K562 (cell line): Measurements from ENCODE around the gene TEX52. TPM values are rescaled to one million over a fixed set of nuclear protein-coding genes. Genes with fewer than 3 reads are reported as not detected.
A peak's percentile ranks its signal among the peaks of the same experiment; 100 is the strongest.

Source experiments
- ARID4B ChIP-seq: sonication (generic); formaldehyde crosslinking; IDR thresholded peaks from 2 replicates; pipeline ENCODE4 v1.8.0; 2022; ENCODE audit warnings: mild to moderate bottlenecking, missing genetic modification reagents
- CREB1 ChIP-seq, 2 experiments: sonication (generic) in 1 of 2; formaldehyde crosslinking in 1 of 2; IDR thresholded peaks; 2 replicates each; pipeline versions ENCODE4 v1.6.1 to v1.8.0; 2012 to 2022; ENCODE audit warnings: inconsistent platforms in 1 of 2, mild to moderate bottlenecking in 1 of 2, missing genetic modification reagents in 1 of 2, moderate library complexity in 1 of 2
- CXXC5 ChIP-seq: fragments of 250-450 bp; sonication (Bioruptor Pico); IDR thresholded peaks from 2 replicates; pipeline ENCODE4 v1.8.0; 2022; ENCODE audit warnings: inconsistent platforms, mild to moderate bottlenecking, moderate library complexity
- KDM5B ChIP-seq: fragments of 200-600 bp; sonication (generic); IDR thresholded peaks from 2 replicates; pipeline ENCODE4 v1.6.1; 2012; ENCODE audit warnings: low read depth, mild to moderate bottlenecking, moderate library complexity, low read length, control low read depth, inconsistent platforms; ENCODE audit not compliant: insufficient replicate concordance
- MAZ ChIP-seq, 2 experiments: fragments of 450-650 bp in 1 of 2; sonication (generic) in 1 of 2; formaldehyde crosslinking; IDR thresholded peaks in 1 of 2; conservative IDR thresholded peaks in 1 of 2; 2 replicates each; pipeline versions ENCODE4 v1.4.0 to v1.5.0; 2020; ENCODE audit warnings: mild to moderate bottlenecking in 1 of 2, missing genetic modification reagents in 1 of 2
- MXI1 ChIP-seq: IDR thresholded peaks from 2 replicates; pipeline ENCODE4 v1.6.1; 2011; ENCODE audit warnings: low read depth, mild to moderate bottlenecking, improper control_type of control experiment, low read length
- MYBL2 ChIP-seq, 2 experiments: fragments of 450-650 bp in 1 of 2; sonication (generic) in 1 of 2; formaldehyde crosslinking in 1 of 2; IDR thresholded peaks; 2 replicates each; pipeline versions ENCODE4 v1.6.1 to v1.8.1; 2017 to 2022; ENCODE audit warnings: borderline replicate concordance in 1 of 2, inconsistent platforms in 1 of 2, low read depth in 1 of 2, mild to moderate bottlenecking in 1 of 2, missing genetic modification reagents in 1 of 2, moderate library complexity in 1 of 2
- NKRF ChIP-seq: fragments of 450-650 bp; IDR thresholded peaks from 2 replicates; pipeline ENCODE4 v1.6.1; 2016; ENCODE audit warnings: borderline replicate concordance
- NR2C1 ChIP-seq, 2 experiments: fragments of 450-650 bp; IDR thresholded peaks; 2 replicates each; pipeline ENCODE4 v1.6.1; 2017; ENCODE audit warnings: mild to moderate bottlenecking in 2 of 2, antibody characterized with exemption in 1 of 2, inconsistent platforms in 1 of 2, missing compliant biosample characterization in 1 of 2, missing genetic modification characterization in 1 of 2
- TBP ChIP-seq: optimal IDR thresholded peaks from 2 replicates; pipeline ENCODE3; 2011; ENCODE audit warnings: low read depth, low read length, improper control_type of control experiment
- TFE3 ChIP-seq: fragments of 450-650 bp; formaldehyde crosslinking; IDR thresholded peaks from 2 replicates; pipeline ENCODE4 v1.4.0; 2020; ENCODE audit warnings: mild to moderate bottlenecking, mixed read lengths
- TOE1 ChIP-seq, 2 experiments: fragments of 450-650 bp in 1 of 2; sonication (generic) in 1 of 2; formaldehyde crosslinking in 1 of 2; IDR thresholded peaks; 2 replicates each; pipeline versions ENCODE4 v1.7.1 to v1.8.0; 2016 to 2022; ENCODE audit warnings: borderline replicate concordance in 2 of 2, mild to moderate bottlenecking in 2 of 2, antibody characterized with exemption in 1 of 2, inconsistent platforms in 1 of 2, low read depth in 1 of 2, missing genetic modification reagents in 1 of 2, moderate library complexity in 1 of 2
- ZFX ChIP-seq: sonication (generic); formaldehyde crosslinking; IDR thresholded peaks from 2 replicates; pipeline ENCODE4 v1.8.0; 2022; ENCODE audit warnings: mild to moderate bottlenecking, missing genetic modification reagents, moderate library complexity
- ZNF263 ChIP-seq: sonication (generic); formaldehyde crosslinking; IDR thresholded peaks from 2 replicates; pipeline ENCODE4 v1.8.0; 2022; ENCODE audit warnings: mild to moderate bottlenecking, missing genetic modification reagents, borderline replicate concordance
- polyA plus RNA-seq, 8 experiments: library from polyadenylated mRNA; depleted of rRNA in 4 of 8; stranded (reverse) in 5 of 8; unstranded in 3 of 8; fragments of >200 nt; fragmentation: Nextera tagmentation in 2 of 8; fragmentation: Illumina TruSeq in 1 of 8; extraction: Ambion mirVana in 2 of 8; extraction: Trizol in 1 of 8; gene quantifications; 2 replicates each; pipeline versions ENCODE4 v1.2.1 to v1.2.3, GENCODE V29; 2011 to 2014; ENCODE audit warnings: inconsistent platforms in 1 of 8, missing spikeins in 1 of 8
- total RNA-seq, 7 experiments: library from RNA; depleted of rRNA in 6 of 7; stranded (reverse); fragments of >200 nt in 6 of 7; fragmentation: Illumina TruSeq in 2 of 7; extraction: Trizol in 2 of 7; gene quantifications; 2 replicates each; pipeline versions ENCODE4 v1.2.1 to v1.2.3, GENCODE V29; 2011 to 2021; ENCODE audit warnings: low replicate concordance in 1 of 7

Gene TEX52
- total and polyA plus RNA-seq, 9 of the 15 experiments (the other 6 are each of a cell fraction or from before 2014, with no cell fraction given): not detected

DNA sequence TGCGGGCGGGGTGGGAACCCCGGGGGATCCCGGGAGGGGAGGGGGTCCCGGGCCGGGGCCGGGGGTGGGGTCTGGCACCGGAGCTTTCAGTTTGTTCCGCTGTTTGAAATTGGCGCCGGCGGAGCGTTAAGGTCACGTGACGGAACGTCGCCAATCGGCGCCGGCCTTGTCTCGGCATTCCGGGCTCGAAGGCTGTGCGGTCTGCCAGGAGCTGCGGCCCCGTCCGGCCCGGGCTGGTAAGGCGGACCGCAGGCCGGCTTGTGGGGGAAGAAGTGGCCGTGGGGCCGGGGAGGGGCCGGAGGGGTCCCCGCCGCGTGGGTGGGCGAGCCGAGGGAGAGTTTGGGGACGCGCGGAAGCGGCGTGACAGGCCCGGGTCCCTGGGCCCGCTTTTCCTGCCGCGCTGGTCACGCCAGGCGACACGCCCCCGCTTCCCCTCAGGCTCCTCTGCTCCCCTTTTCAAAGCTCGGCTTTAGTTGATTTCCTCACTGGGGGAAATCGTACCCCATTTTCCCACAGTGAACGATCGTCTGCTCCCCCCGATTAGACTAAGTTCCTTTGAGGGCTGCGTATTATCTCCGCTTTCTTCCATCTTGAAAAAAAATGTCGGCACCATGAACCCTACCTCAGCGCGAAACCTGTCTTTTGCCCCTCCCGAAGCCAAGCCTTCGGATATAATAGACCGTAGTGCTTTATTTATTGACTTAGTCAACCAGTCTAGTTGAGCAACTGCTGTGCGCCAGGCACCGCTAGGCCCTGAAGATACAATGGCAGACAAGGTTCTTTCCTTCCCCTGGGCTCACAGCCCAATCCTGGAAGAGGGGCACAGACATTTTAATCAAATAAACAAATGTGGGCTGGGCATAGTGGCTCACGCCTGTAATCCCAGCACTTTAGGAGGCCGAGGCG lies 20.5 kb upstream of the TEX52 start, which contains the start of the genes FOXM1 and RHNO1 (continued):
- peak; percentile 74 for TF ChIP-seq CXXC5 (CRISPR knock-in tag)
- peak; percentile 53 for TF ChIP-seq TBP
- TF ChIP-seq TOE1 (IDR thresholded peaks at IDR 0.05; ENCODE audit: borderline replicate concordance): peak; percentile 97
- TF ChIP-seq TOE1 (CRISPR knock-in tag; IDR thresholded peaks at IDR 0.05; ENCODE audit: borderline replicate concordance, low read depth): no peak
- TF ChIP-seq MXI1: peak; percentile 27; the same call in 1 of the 2 replicates
- TF ChIP-seq CREB1 (IDR thresholded peaks at IDR 0.05): 0 out of 2 replicates have a peak, but pooled peaks have one; percentile 25
- peak; percentile 39; the same call in 1 of the 2 replicates for TF ChIP-seq CREB1 (CRISPR knock-in tag; IDR thresholded peaks at IDR 0.05)
- peak; percentile 74; the same call in 1 of the 2 replicates for TF ChIP-seq NKRF
- TF ChIP-seq ZFX (CRISPR knock-in tag): peak; percentile 91
- TF ChIP-seq TFE3 (CRISPR knock-in tag): peak; percentile 99
- TF ChIP-seq KDM5B: peak; percentile 49
- TF ChIP-seq ARID4B: peak; percentile 42; the same call in 1 of the 2 replicates
- TF ChIP-seq NR2C1 (IDR thresholded peaks at IDR 0.05): no peak
- TF ChIP-seq NR2C1 (tag; IDR thresholded peaks at IDR 0.05): no peak
- TF ChIP-seq MYBL2 (IDR thresholded peaks at IDR 0.05; ENCODE audit: low read depth): peak; percentile 89
- no peak for TF ChIP-seq MYBL2 (CRISPR knock-in tag; IDR thresholded peaks at IDR 0.05; ENCODE audit: borderline replicate concordance)
- peak in 1 of 2 experiments; percentile 17; a peak in 1 of 4 replicates for TF ChIP-seq MAZ (CRISPR knock-in tag; conservative IDR thresholded peaks at IDR 0.05 in 1 of 2, IDR thresholded peaks at IDR 0.05 in 1 of 2)
- no peak for TF ChIP-seq ZNF263 (CRISPR knock-in tag)
